ENCODE data around the gene ASPM. TPM values are rescaled to one million over a fixed set of nuclear protein-coding genes. Genes with fewer than 3 reads are reported as not detected.

ASPM gene
- total RNA-seq, 2 donors from 2014 or later: 9.1 to 20.1 TPM

DNA sequence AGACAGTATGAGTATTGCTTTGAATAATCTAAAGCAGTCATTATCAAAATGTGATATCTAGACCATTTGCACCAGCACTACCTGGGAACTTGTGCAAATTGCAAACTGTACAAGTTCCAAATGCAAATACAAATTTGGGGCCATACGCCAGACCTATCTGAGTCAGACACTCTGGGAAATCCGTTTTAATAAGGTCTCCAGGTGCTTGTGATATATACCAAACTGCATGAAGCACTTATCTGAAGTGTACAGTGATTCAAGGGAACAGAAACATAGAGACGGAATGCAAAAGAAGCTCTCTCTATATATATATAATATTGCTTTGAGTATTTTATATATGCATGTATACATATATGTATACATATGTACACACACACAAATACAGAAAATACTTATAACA lies 36.2 kb upstream of the ASPM start:
- Histone ChIP-seq H3K27ac (no peak overlapping the region), H3K27me3 (no peaks in the 10 kb centered on the region), H3K4me1 (no peaks in the 10 kb centered on the region), H3K36me3 (peaks cover 1% of the 10 kb centered on the region), H3K9ac (ENCODE audit: low read depth in 2 of 2, low read length in 2 of 2) (no peak overlapping the region), H3K4me3 (no peak overlapping the region), H3K9me3 (no peaks in the 10 kb centered on the region)
- no peak for DNase-seq
- TF ChIP-seq, protein P1, sequence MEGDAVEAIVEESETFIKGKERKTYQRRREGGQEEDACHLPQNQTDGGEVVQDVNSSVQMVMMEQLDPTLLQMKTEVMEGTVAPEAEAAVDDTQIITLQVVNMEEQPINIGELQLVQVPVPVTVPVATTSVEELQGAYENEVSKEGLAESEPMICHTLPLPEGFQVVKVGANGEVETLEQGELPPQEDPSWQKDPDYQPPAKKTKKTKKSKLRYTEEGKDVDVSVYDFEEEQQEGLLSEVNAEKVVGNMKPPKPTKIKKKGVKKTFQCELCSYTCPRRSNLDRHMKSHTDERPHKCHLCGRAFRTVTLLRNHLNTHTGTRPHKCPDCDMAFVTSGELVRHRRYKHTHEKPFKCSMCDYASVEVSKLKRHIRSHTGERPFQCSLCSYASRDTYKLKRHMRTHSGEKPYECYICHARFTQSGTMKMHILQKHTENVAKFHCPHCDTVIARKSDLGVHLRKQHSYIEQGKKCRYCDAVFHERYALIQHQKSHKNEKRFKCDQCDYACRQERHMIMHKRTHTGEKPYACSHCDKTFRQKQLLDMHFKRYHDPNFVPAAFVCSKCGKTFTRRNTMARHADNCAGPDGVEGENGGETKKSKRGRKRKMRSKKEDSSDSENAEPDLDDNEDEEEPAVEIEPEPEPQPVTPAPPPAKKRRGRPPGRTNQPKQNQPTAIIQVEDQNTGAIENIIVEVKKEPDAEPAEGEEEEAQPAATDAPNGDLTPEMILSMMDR (IDR thresholded peaks at IDR 0.05): no peak
- intact Hi-C loops (cut with DNase I): no loop called here

DNA sequence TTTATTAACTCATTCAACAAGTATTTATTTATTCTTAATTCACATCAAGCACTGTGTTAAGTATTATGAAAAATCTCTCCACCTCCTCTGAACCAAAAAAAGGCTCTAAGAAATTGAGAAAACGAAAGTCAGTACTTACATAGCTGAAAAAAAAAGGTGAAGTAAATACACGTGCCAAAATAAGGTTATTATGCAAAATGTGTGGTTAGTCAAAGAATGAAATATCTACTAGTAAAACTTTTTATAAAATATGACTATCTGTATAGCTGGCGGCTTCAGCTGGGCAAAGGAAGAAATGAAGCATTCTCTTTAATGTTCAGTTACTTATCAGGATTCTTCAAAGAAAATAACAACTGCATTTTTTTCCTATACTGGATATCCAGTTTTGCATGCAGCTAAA lies 35.5 kb upstream of the ASPM start:
- Histone ChIP-seq H3K36me3 (no peaks in the 10 kb centered on the region), H3K27me3 (no peaks in the 10 kb centered on the region), H3K4me3 (no peak overlapping the region), H3K9ac (ENCODE audit: low read depth in 2 of 2, low read length in 2 of 2) (no peak overlapping the region), H3K4me1 (no peaks in the 10 kb centered on the region), H3K27ac (no peak overlapping the region), H3K9me3 (no peaks in the 10 kb centered on the region)
- intact Hi-C loops (cut with DNase I): no loop called here
- DNase-seq: no peak
- TF ChIP-seq, protein P1 (IDR thresholded peaks at IDR 0.05): no peak

DNA sequence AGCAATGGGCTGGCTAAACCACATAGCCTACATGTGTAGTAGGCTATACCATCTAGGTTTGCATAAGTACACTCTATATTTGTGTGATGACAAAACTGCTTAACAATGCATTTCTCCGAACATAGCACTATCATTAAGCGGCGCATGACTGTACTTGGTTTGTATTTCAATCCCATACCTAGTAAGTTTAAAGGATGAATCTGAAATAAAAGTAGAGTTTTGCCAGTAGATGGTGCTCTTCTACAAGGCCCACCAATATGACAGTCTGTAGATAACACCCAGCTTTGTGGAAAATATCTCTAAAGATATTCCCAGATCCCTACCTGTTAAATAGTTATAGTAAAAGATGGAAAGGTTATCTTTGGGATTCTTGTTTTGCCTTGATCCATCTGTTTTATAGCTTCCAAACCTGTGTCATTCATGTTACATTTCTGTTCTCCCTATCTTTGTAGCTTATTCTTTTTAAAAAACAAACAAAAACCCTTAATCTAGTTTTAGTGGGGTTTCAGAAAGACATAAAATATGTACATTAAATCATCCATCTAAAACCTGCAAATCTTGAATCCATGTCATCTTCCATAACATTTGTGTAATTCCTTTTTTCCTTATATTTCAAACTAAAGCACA lies 33.9 kb upstream of the ASPM start:
- no peak for DNase-seq

DNA sequence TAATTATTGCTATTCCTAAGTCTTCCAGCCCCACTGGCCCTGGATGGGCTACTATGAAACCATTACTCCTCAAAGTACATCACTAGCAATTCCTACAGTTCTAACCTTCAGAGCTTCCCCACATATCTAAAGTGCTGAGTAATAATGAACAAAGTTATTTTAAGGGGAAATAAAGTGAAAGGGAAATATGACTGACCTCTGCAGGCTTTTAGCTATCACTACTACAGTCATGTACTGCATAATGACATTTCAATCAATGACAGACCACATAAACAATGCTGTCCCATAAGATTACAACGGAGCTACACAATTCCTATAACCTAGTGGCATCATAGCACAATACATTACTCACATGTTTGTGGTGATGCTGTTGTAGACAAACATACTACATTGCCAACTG lies 32.5 kb upstream of the ASPM start:
- Histone ChIP-seq H3K36me3 (no peaks in the 10 kb centered on the region), H3K4me3 (no peak overlapping the region), H3K9me3 (no peaks in the 10 kb centered on the region), H3K4me1 (no peaks in the 10 kb centered on the region), H3K9ac (ENCODE audit: low read depth in 2 of 2, low read length in 2 of 2) (no peak overlapping the region), H3K27ac (no peak overlapping the region), H3K27me3 (no peaks in the 10 kb centered on the region)
- no peak for DNase-seq
- intact Hi-C loops (cut with DNase I): loop anchor here (10.0 kb wide), 1 partner anchor 166 kb away; no protein-coding TSS in a partner anchor
- TF ChIP-seq, protein P1 (IDR thresholded peaks at IDR 0.05): no peak

More for the DNA sequence above, 33.9 kb upstream of the ASPM start:
- Histone ChIP-seq H3K9me3 (no peaks in the 10 kb centered on the region), H3K4me3 (no peak overlapping the region), H3K27ac (no peak overlapping the region), H3K4me1 (no peaks in the 10 kb centered on the region), H3K27me3 (no peaks in the 10 kb centered on the region), H3K9ac (ENCODE audit: low read depth in 2 of 2, low read length in 2 of 2) (no peak overlapping the region), H3K36me3 (no peaks in the 10 kb centered on the region)
- intact Hi-C loops (cut with DNase I): no loop called here
- TF ChIP-seq, protein P1 (IDR thresholded peaks at IDR 0.05): peak; percentile 47

DNA sequence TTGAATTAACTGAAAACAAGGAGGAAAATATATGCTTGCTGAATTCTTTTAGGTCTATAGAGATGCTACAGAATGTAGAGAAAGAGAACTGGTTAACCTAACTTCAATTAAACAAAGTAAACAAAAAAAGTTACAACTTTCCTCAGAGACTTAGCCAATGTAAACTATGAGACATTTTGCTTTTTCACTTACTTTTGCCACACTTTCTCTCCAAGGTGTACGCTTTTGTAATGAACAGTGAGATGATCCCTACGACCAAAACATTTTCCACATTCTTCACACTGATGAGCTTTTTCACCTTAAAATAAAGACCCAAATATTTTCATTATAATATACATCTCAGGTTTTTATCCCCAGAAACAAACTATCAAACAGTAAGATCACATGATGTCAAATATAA lies 28.3 kb upstream of the ASPM start:
- H3K4me1 ChIP-seq: no peaks in the 10 kb centered on the region
- intact Hi-C loops (cut with DNase I): loop anchor here (10.0 kb wide), 1 partner anchor 170 kb away; no protein-coding TSS in a partner anchor
- H3K27me3 ChIP-seq: no peaks in the 10 kb centered on the region
- DNase-seq: no peak
- H3K36me3 ChIP-seq: no peaks in the 10 kb centered on the region
- TF ChIP-seq, protein P1 (IDR thresholded peaks at IDR 0.05): no peak
- H3K9me3 ChIP-seq: no peaks in the 10 kb centered on the region
- no peak overlapping the region for H3K4me3 ChIP-seq
- H3K9ac ChIP-seq (ENCODE audit: low read depth in 2 of 2, low read length in 2 of 2): no peak overlapping the region
- H3K27ac ChIP-seq: no peak overlapping the region

Data from colonic mucosa (tissue), 4 donors.